ENCODE data around the gene HCRTR2. TPM values are rescaled to one million over a fixed set of nuclear protein-coding genes. Genes with fewer than 3 reads are reported as not detected.

Gene HCRTR2
- total RNA-seq: not detected in 2 replicates

GRCh38 chr6:55174211-55175026 is at the start of gene HCRTR2:
Gene HCRTR2, plus strand, starts transcription at chr6:55174515. Its CDS starts 73 bp downstream, at chr6:55174588.

DNA sequence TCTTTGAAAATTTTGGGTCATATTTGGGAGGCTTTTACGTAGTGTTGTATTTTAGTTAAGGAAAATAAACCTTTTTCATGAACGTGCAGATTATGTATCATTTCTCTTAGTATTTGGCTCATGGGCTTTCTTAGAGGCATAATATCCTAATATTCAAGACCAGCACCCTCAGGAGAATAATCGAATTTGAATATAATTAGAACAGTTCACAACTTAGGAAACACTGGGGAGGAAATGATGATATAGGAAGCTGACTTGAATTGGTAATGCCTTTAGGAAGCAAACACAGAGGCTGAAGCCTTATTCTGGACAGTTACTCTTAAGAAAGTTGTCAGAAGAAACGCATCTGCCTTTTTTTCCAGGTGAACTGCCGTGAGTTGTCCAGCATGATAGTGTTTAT is 152.9 kb downstream of the HCRTR2 start, which contains the start of gene GFRAL:
Gene GFRAL (plus strand): TSS at position 301 of the 400 bp plus-strand sequence. CDS start 86 bp downstream, at position 387.

Other genes with a start within 250 kb of the HCRTR2 start
- not detected in 2 replicates for gene GFRAL, start 153.0 kb downstream of the HCRTR2 start, total RNA-seq